T47D (cell line): Measurements from ENCODE around the gene CCDC172.
A peak's percentile ranks its signal among the peaks of the same experiment; 100 is the strongest.
"Not testable (repeated sequence)": the region's sequence is repeated elsewhere in the genome, so short reads cannot be mapped to it uniquely, and the experiment has no call there.

Experiments
- DNase-seq, 2 experiments: peaks; one replicate each; pipeline versions ENCODE4 v3.0.0 to v3.0.0-alpha.2; 2011 to 2012; ENCODE audit warnings: low read depth in 1 of 2, low spot score in 1 of 2
- JUND ChIP-seq: IDR thresholded peaks from 2 replicates; pipeline ENCODE4 v1.6.1; 2012; ENCODE audit warnings: low read depth
- in situ Hi-C: cut with HindIII; loops from 2 replicates; pipeline ENCODE4 v1.10.0; 2016; ENCODE audit warnings: low sequenced_read_pairs, low pct_unique_long_range_greater_than_20kb

Gene CCDC172

DNA sequence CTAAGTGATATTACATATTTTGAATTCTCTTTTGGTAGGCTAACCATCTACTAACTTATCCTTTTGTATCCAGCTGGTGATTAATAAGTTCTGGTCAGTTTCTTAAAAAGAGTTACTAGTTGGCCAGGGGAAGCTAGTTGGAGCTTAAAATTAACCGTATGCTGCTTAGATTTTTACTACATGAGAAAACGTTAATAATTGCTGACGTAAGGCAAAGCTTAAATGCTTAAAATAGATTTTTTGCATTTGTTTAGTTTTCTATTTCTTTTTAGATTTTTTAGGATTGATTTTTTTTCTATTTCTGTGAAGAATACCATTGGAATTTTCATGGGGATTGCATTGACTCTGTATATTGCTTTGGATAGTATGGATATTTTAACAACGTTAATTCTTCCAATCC lies 32.6 kb downstream of the CCDC172 start:
- in situ Hi-C loops = no loop called here
- TF ChIP-seq JUND = no peak
- DNase-seq = no peak

DNA sequence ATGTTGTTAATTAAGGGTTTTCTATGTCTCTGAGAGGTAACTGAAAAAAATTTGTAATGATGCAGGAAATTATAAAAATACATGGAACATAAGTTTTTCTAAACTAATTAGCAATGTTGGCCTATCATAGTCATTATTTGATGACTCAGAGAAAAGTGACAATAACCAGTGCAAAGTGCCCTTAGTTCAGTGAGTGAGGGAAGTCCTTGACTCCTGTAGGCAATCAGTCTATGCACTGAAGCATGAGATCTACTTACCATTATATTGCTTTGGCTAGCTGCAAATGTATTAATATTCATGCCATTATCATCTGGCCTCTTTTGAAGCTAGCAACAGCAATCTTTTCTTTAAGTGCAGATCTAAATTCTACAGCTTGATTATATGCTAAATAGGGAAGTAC lies 40.6 kb downstream of the CCDC172 start:
- DNase-seq = no peak

DNA sequence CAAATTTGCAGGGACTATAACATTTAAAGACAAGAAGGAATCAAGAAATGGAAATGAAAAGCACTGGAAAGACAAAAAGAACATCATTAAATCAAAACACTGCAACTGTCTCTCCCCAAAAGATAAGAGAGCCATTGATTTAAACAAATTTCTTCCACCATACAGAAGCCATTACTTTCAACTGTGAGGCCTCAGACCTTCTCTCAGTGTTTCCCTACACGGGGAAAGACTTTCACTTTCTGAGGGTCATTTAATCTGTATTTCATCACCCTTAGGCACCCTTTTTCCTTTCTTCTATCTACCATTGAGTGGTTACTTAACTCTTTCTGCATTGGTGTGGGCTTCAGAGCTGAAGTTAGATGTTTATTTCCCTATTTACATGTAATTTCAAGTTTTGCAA lies 47.5 kb downstream of the CCDC172 start:
- in situ Hi-C loops = no loop called here
- TF ChIP-seq JUND = no peak
- no peak for DNase-seq

More for the DNA sequence above, 40.6 kb downstream of the CCDC172 start:
- in situ Hi-C loops = no loop called here
- no peak for TF ChIP-seq JUND

DNA sequence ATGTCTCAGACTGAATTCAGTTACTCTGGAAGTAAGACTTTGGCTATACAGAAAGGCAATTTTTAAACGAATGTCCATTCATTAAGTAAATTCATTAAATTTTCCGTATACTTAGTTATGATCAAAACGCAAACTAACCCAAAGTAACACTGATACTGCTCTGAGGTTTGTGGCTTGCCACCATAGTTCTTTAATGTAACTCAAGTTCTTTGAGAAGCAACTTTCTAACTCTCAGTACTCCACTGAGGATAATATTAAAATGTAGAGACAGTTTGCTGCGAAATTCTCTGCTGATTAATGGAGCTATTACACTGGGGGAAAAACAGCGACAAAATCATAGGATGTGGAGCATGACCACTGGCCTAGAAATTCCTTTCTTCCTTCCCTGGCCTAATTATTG lies 58.0 kb downstream of the CCDC172 start:
- DNase-seq = no peak
- in situ Hi-C loops = no loop called here
- TF ChIP-seq JUND = no peak

DNA sequence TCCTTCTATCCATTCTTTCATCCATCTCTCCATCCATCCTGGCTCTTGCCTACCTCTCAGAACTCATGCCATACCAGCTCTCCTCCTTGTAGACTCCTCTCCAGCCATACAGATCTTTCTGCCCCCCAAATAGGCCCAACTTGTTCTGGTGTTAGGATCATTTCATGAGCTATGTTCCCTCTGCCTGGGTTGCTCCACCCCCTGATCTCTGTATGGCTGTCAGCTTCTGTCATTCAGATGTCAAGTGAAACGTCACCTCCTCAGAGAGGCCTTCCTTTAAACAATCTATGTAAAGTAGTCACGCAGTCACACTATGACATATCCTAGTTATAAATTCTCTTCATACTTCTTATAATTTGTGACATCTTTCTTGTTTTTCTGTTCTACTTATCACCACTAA lies 61.1 kb downstream of the CCDC172 start:
- in situ Hi-C loops = no loop called here
- TF ChIP-seq JUND = no peak
- no peak for DNase-seq

DNA sequence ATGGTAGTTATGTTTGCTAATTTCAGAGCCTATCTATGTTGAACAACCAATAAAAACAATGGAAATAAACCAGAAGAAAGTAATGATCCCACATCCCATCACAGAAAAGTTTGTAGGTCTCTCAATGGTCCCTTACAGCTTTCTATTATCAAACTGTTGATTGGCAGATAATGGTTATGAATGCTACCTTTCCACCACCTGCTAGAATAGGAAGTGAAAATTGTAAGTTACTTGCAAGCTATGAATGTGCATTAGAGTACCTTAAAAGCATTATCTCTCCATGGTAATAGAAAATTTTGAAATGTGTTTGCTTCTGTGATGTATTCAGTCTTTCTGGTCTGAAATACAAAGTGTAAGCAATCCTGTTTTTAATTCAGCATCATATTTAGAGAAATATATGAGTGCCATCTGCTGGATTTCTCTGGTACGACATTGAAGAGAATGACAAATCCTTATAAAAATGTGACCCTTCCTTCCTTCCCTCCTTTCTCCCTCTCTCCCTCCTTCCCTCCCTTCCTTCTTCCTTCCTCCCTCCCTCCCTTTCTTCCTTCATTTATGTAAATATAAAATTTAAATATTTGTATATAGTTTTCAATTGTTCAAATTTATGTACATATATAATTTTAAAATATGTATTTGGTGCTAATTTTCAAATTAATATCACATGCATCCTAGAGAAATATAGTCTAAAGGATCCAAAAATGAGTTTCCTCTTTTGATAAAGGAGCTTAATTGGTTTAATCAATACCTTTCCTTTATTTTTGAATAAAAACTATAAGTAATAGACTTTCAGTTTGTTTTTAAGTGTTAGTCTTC lies 62.0 kb downstream of the CCDC172 start:
- peak in 1 of 2 experiments; percentile 55 for DNase-seq
- in situ Hi-C loops = no loop called here
- TF ChIP-seq JUND = no peak

DNA sequence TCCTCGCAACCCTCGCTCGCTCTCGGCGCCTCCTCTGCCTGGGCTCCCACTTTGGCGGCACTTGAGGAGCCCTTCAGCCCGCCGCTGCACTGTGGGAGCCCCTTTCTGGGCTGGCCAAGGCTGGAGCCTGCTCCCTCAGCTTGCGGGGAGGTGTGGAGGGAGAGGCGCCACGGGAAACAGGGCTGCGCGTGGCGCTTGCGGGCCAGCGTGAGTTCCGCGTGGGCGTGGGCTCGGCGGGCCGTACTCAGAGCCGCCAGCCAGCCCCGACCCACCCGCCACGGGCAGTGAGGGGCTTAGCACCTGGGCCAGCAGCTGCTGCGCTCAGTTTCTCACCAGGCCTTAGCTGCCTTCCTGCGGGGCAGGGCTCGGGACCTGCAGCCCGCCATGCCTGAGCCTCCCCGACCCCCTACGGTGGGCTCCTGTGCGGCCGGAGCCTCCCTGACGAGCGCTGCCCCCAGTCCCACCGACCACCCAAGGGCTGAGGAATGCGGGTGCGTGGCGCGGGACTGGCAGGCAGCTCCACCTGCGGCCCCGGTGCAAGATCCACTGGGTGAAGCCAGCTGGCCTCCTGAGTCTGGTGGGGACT lies 69.1 kb downstream of the CCDC172 start:
- DNase-seq, in situ Hi-C loops: not testable (repeated sequence)

DNA sequence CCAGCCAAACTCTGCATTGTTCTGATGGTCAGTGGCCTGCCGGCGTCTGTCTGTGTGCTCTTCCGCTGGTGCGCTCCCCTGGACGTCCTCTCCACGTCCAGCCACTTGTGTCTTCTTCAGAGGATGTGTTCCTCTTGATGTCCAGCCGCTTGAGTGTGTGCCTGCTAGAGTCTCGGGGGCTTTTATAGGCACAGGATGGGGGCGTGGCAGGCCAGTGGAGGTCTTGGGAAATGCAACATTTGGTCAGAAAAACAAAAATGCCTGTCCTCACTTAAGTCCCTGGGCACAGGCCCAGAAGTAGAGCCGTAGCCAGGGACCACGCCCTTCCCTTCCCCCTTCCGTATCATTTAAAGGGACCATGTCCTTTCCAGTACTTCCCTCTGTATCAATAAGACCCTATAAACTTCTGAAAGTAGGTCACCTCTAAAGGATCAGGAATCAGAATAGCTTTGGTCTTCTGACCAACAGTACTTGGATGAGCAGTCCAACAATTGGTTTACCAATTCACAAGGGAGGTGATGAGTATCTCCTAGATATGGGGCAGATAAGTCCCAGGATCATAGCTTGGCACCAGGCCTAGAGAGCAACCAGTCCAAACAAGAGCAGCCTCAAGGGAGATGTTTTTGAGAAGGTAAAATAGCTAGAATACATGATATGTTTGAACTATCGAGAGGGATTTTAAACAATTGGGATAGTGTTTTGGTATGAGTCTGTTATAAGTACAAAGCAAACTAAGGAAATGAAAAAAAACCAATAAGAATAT lies 71.2 kb downstream of the CCDC172 start:
- TF ChIP-seq JUND = no peak
- in situ Hi-C loops = no loop called here
- no peak for DNase-seq

DNA sequence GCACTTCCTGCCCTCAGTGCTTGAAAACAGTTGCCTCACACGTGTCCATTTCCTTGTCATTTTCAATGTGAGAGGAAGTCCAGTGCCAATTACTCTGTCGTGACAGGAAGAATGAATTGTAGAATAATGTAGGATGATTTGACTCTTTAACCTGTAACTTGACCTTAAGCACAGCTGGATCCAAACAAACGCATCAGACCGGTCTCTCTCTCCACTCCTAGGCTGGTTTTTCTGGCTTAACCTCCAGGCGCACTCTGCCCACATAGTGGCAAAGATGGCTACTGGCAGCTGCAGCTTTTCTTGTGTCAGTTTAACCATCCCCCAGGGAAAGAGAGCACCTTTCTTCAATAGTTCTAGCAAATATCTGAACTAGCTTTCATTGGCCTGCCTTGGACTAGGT lies 74.0 kb downstream of the CCDC172 start:
- TF ChIP-seq JUND = no peak
- peak in 1 of 2 experiments; percentile 21 for DNase-seq
- in situ Hi-C loops = no loop called here

DNA sequence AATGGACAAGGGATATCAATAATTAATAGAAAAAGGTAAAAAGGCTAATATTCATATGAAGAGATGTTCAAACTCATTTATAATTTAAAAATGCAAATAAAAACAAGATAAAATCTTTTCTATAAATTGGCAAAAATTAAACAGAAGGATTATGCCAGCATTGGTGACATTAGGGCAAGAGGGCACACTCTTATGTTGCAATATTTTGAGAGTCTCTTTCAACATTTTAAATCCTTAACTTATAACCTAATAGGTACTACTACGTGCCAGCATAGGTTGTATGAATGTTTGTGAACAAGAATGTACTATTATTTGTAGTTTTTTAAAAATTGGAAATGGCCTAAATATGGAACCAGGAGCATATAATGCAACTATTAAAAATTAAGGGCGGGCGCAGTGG lies 78.6 kb downstream of the CCDC172 start:
- TF ChIP-seq JUND = no peak
- in situ Hi-C loops = no loop called here
- no peak for DNase-seq

DNA sequence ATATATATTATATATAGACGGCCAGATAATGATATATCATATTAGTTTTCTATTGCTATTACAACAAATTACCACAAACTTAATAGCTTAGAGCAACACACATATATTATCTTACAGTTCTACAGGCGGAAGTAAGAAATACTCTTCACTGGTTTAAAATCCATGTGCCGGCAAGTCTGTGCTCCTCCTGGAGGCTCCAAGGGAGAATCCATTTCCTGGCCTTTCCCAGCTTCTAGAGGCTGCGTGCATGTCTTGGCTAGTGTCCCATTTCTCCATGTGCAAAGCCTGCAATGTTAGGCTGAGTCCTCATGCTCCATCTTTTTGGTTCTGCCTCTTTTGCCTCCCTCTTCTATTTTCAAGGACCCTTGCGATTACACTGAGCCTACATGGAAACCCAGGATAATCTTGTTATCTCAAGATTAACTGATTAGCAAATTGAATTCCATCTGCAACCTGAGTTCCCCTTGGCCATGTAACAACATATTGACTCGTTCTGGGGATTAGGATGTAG lies 79.5 kb downstream of the CCDC172 start:
- TF ChIP-seq JUND = no peak
- in situ Hi-C loops = no loop called here
- DNase-seq = no peak

DNA sequence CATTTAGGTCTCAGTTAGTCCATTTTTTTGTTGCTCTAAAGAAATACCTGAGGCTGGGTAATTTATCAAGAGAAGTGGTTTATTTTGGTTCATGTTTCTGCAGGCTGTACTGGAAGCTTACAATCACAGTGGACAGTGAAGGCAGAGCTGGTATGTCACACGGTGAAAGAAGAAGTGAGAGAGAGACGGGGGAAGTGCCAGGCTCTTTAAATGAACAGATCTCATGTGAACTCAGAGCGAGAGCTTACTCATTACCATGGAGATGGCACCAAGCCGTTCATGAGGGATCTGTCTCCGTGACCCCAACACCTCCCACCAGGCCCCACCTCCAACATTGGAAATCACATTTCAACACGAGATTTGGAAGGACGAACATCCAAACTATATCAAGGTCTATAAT lies 84.5 kb downstream of the CCDC172 start:
- no peak for DNase-seq
- in situ Hi-C loops = no loop called here
- TF ChIP-seq JUND = no peak

DNA sequence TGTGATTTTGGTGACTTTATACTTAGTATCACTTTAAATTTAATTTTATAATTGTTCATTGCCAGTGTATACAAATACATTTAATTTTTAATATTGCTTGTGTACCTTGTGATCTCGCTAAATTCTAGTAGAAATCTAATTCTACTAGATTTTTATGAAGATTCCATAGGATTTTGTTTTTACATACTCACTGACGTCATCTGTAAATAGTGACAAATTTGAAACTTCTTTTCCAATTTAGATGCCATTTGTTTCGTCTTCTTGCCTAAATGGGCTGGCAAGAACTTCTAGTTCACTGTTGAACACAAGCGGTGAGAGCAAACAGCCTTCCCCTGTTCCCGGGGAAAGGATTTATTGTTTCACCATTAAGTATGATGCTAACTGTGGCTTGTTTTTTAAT lies 86.1 kb downstream of the CCDC172 start:
- TF ChIP-seq JUND = no peak
- DNase-seq = no peak
- in situ Hi-C loops = no loop called here
